Sigmoid colon (tissue), 7 donors: Measurements from ENCODE around the gene ESD. TPM values are rescaled to one million over a fixed set of nuclear protein-coding genes. Genes with fewer than 3 reads are reported as not detected.

ENCODE experiments used
- DNase-seq: peaks from one replicate; pipeline ENCODE4 v3.0.0-alpha.2; 2019
- H3K27ac ChIP-seq, 4 donors: fragments of 200-600 bp; sonication (generic); one replicate each; pipeline ENCODE4 v1.5.1; 2016 to 2019; ENCODE audit warnings: mild to moderate bottlenecking in 1 of 4
- H3K27me3 ChIP-seq, 3 donors: fragments of 200-600 bp; sonication (generic); one replicate each; pipeline ENCODE4 v1.5.1; 2019; ENCODE audit warnings: mild to moderate bottlenecking in 1 of 3
- H3K36me3 ChIP-seq, 4 donors: fragments of 200-600 bp; sonication (generic); one replicate each; pipeline ENCODE4 v1.5.1; 2016 to 2019
- H3K4me1 ChIP-seq, 4 donors: fragments of 200-600 bp; sonication (generic); one replicate each; pipeline ENCODE4 v1.5.1; 2017 to 2019
- H3K4me3 ChIP-seq, 4 donors: fragments of 200-600 bp; sonication (generic); one replicate each; pipeline ENCODE4 v1.5.1; 2017 to 2019; ENCODE audit warnings: mild to moderate bottlenecking in 2 of 4, moderate library complexity in 1 of 4
- H3K9me3 ChIP-seq, 4 donors: fragments of 200-600 bp in 3 of 4; sonication (generic) in 3 of 4; one replicate each; pipeline versions ENCODE4 v1.5.1 to v1.6.1; 2013 to 2019
- CTCF ChIP-seq, 4 experiments: fragments of 450-650 bp in 3 of 4; fragments of 200-600 bp in 1 of 4; IDR thresholded peaks; one replicate each; pipeline ENCODE4 v1.5.1; 2016 to 2019; ENCODE audit warnings: antibody characterized with exemption in 4 of 4, mild to moderate bottlenecking in 3 of 4, moderate library complexity in 2 of 4
- EP300 ChIP-seq, 4 donors: sonication (generic); formaldehyde crosslinking; IDR thresholded peaks; one replicate each; pipeline ENCODE4 v1.6.1; 2017; ENCODE audit warnings: antibody characterized with exemption in 4 of 4
- POLR2A ChIP-seq, 2 donors: fragments of 450-650 bp; IDR thresholded peaks; one replicate each; pipeline ENCODE4 v1.6.1; 2016; ENCODE audit warnings: antibody characterized with exemption in 2 of 2, mild to moderate bottlenecking in 2 of 2, moderate library complexity in 2 of 2
- POLR2AphosphoS5 ChIP-seq, 4 donors: sonication (generic); formaldehyde crosslinking; IDR thresholded peaks; one replicate each; pipeline ENCODE4 v1.6.1; 2017; ENCODE audit warnings: antibody characterized with exemption in 4 of 4
- WGBS, 2 donors: extraction: QIAGEN DNeasy Blood & Tissue Kit; methylation state at CpG; one replicate each; pipeline ENCODE4 v1.1.7; 2013; 5-methylcytosine and 5-hydroxymethylcytosine counted together
- intact Hi-C: fragments of 100-400 bp; cut with DNase I; formaldehyde crosslinking; loops from one replicate; pipeline ENCODE4 v1.15.1; 2023
- polyA plus RNA-seq, 3 donors: library from polyadenylated mRNA; stranded (reverse); fragments of 200-250 nt; gene quantifications; one replicate each; pipeline ENCODE4 v1.2.3, GENCODE V29; 2013
- total RNA-seq, 4 donors: library from RNA; depleted of rRNA; stranded (reverse); fragments of >200 nt; gene quantifications; one replicate each; pipeline ENCODE4 v1.1.0, GENCODE V29; 2016
- donor health status: healthy with polysubstance abuse.
- donor health status: Bipolar disorder and iron deficiency.
- donor health status: healthy.

Gene ESD
- total and polyA plus RNA-seq, 7 donors = 89.5 to 150 (median 131) TPM

GRCh38 chr13:46743191-46743590 is 53.8 kb downstream of the ESD start:
- WGBS, 2 donors = 92 to 94% methylated on average over 2 of the region's 2 CpGs
- peaks cover 3 to 68% (median 20%) of the 10 kb centered on the region in 4 donors for H3K36me3 ChIP-seq
- intact Hi-C loops = no loop called here

GRCh38 chr13:46739447-46740098 is 57.4 kb downstream of the ESD start:
- Histone ChIP-seq H3K27ac (no peak overlapping the region), H3K4me1 (no peaks in the 10 kb centered on the region), H3K27me3 (no peaks in the 10 kb centered on the region), H3K36me3 (peaks cover 0 to 77% (median 14%) of the 10 kb centered on the region in 4 donors), H3K4me3 (no peak overlapping the region), H3K9me3 (no peaks in the 10 kb centered on the region)
- TF ChIP-seq CTCF (IDR thresholded peaks at IDR 0.05) = no peak
- no peak for TF ChIP-seq POLR2AphosphoS5 (IDR thresholded peaks at IDR 0.05)
- TF ChIP-seq EP300 (IDR thresholded peaks at IDR 0.05) = no peak
- TF ChIP-seq POLR2A (IDR thresholded peaks at IDR 0.05) = no peak
- no peak for DNase-seq
- 95 to 96% methylated on average over 4 of the region's 4 CpGs for WGBS, 2 donors
- intact Hi-C loops = no loop called here

More at GRCh38 chr13:46743191-46743590, 53.8 kb downstream of the ESD start:
- no peak for DNase-seq
- Histone ChIP-seq H3K9me3 (no peaks in the 10 kb centered on the region), H3K4me3 (no peak overlapping the region), H3K27ac (no peak overlapping the region), H3K4me1 (no peaks in the 10 kb centered on the region), H3K27me3 (no peaks in the 10 kb centered on the region)
- TF ChIP-seq POLR2AphosphoS5 (IDR thresholded peaks at IDR 0.05) (no peak), POLR2A (IDR thresholded peaks at IDR 0.05) (no peak), EP300 (IDR thresholded peaks at IDR 0.05) (no peak), CTCF (IDR thresholded peaks at IDR 0.05) (no peak)

GRCh38 chr13:46738766-46739165 is 58.2 kb downstream of the ESD start:
- DNase-seq = no peak
- Histone ChIP-seq H3K4me3 (no peak overlapping the region), H3K4me1 (no peaks in the 10 kb centered on the region), H3K9me3 (no peaks in the 10 kb centered on the region), H3K27ac (no peak overlapping the region), H3K36me3 (peaks cover 0 to 78% (median 12%) of the 10 kb centered on the region in 4 donors), H3K27me3 (no peaks in the 10 kb centered on the region)
- WGBS, 2 donors = 93 to 96% methylated on average over 1 of the region's 1 CpG
- no peak for TF ChIP-seq EP300 (IDR thresholded peaks at IDR 0.05)
- intact Hi-C loops = no loop called here

GRCh38 chr13:46738055-46738454 is 58.9 kb downstream of the ESD start:
- no peak overlapping the region for H3K27ac ChIP-seq
- H3K27me3 ChIP-seq = no peaks in the 10 kb centered on the region
- H3K36me3 ChIP-seq = peaks cover 0 to 79% (median 12%) of the 10 kb centered on the region in 4 donors
- no peak for TF ChIP-seq POLR2AphosphoS5 (IDR thresholded peaks at IDR 0.05)
- no peak for TF ChIP-seq CTCF (IDR thresholded peaks at IDR 0.05)
- no peak for TF ChIP-seq EP300 (IDR thresholded peaks at IDR 0.05)
- TF ChIP-seq POLR2A (IDR thresholded peaks at IDR 0.05) = no peak
- H3K9me3 ChIP-seq = no peaks in the 10 kb centered on the region
- no peak overlapping the region for H3K4me3 ChIP-seq
- H3K4me1 ChIP-seq = no peaks in the 10 kb centered on the region
- no peak for DNase-seq
- intact Hi-C loops = no loop called here
- WGBS, 2 donors = 94 to 97% methylated on average over 2 of the region's 2 CpGs

GRCh38 chr13:46736541-46737310 is 60.2 kb downstream of the ESD start:
- peaks cover 3 to 79% (median 7%) of the 10 kb centered on the region in 4 donors for H3K36me3 ChIP-seq
- DNase-seq = no peak
- TF ChIP-seq EP300 (IDR thresholded peaks at IDR 0.05) = no peak
- no peak for TF ChIP-seq POLR2AphosphoS5 (IDR thresholded peaks at IDR 0.05)
- no peak for TF ChIP-seq CTCF (IDR thresholded peaks at IDR 0.05)
- TF ChIP-seq POLR2A (IDR thresholded peaks at IDR 0.05) = no peak
- H3K4me3 ChIP-seq = no peak overlapping the region
- intact Hi-C loops = no loop called here
- no peaks in the 10 kb centered on the region for H3K4me1 ChIP-seq
- 68 to 87% methylated on average over 2 of the region's 2 CpGs for WGBS, 2 donors
- no peak overlapping the region for H3K27ac ChIP-seq
- no peaks in the 10 kb centered on the region for H3K27me3 ChIP-seq
- no peaks in the 10 kb centered on the region for H3K9me3 ChIP-seq
